Effector CD8-positive, alpha-beta T cell (primary cell): ENCODE data around the gene LEPR.
"Not testable (repeated sequence)": the region's sequence is repeated elsewhere in the genome, so short reads cannot be mapped to it uniquely, and the experiment has no call there.

Source experiments
- DNase-seq: peaks from one replicate; lab custom pipeline; 2025; lab: John Stamatoyannopoulos, UW

The LEPR gene

DNA sequence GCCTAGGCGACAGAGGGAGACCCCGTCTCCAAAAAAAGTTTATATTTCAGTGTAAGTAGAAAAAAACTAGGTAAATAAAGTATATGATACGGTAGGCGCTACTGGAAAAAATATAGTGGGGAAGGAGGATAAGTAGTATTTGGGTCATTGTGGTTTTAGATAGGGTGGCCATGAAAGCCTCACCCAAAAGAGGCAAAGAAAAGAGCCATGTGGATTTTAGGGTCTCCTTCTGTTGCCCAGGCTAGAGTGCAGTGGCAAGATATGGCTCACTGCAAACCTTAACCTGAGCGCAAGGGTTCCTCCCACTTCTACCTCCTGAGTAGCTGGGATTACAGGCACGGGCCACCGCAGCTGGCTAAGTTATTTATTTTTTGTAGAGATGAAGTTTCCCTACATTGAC lies 17.1 kb downstream of the LEPR start:
- DNase-seq: no peak

DNA sequence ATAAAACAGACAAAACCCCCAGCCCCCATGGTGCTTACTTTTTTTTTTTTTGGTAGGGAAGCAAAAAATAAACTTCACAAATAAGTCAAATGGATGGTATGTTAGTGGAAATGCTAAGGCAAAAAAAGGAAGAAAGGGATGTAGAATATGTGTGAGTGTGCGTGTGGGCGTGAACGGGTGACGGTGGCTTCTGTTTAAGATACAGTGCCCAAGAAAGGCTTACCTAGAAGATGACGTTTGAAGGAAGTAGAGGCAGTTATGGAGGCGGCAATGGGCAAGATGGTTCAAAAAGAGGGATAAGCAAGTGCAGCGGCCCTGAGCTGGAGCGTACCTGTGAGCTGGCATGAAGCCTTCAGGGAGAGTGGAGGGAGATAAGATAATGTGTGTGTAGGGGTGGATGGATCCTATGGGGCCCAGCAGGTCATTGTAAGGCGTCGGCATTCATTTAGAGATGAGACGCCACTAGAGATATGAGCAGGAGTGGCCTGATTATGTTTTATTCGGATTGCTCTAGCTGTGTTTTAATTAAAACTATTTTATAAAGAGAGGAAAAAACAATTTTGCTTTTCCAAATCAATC lies 19.9 kb downstream of the LEPR start:
- DNase-seq: no peak

DNA sequence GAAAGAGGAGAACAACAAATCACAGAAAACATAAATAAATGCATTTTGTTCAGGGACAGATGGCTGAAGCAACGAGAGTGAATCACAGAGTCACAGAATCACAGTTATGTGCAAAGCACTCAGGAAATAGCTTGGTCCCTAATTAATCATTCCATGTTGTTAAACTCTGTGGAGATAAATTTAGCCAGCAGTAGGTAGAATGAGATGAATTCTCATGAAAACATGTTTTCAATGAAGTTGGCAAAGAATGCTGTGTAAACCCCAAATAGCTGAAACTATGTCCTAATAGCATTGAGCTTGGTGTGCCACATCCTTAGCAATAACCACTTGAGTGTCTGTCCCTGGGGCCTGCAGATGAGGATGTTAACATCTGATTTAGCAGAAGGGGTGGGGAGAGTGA lies 20.4 kb downstream of the LEPR start:
- DNase-seq: no peak

DNA sequence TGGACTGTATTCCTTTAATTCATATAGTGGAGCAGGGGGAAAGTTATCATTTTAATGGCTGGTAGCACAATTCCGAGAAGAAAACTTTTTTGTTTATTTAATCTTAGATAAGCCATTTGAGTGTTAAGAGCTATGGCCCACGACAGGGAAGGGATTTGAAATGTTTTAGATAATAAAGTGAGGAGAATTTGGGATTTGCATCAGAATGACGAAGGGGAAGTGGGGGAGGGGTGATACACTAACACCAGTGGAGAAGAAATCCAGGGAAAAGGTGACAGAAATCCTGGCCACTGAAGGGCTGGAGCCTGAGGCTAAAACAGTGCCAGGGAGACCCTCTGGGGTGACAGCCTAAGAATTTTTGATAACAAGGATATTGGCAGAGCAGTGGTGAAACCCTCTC lies 21.0 kb downstream of the LEPR start:
- no peak for DNase-seq

DNA sequence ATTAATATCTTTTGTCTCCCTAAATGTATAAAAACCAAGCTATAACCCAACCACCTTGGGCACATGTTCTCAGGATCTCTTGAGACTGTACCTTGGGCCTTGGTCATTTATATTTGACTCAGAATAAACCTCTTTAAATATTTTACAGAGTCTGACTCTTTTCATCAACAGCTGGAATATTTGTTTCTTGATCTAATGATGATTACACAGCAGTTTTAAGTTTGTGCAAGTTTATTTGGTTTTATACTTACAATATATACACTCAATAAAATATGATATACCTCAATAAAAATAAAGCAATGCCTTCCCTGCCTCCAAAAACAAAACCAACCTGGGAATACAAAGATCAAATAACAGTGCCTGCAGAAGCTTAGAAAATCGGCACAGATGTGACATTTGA lies 22.0 kb downstream of the LEPR start:
- DNase-seq: no peak

DNA sequence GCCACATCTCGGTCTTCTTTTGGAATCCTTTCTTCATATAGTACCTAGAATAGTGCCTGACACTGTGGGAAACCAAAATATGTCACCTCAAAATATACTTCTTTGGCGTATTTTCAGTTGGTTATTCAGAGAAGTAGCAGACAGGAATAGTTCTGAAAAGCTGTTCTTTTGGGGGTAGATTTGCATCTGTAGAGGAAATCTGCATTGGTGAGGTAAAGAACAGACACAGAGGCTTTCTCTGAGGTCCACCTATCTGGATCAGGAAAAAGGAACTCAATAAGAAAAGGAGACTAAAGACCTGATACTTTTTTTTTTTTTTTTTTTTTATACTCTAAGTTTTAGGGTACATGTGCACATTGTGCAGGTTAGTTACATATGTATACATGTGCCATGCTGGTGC lies 23.2 kb downstream of the LEPR start:
- no peak for DNase-seq

DNA sequence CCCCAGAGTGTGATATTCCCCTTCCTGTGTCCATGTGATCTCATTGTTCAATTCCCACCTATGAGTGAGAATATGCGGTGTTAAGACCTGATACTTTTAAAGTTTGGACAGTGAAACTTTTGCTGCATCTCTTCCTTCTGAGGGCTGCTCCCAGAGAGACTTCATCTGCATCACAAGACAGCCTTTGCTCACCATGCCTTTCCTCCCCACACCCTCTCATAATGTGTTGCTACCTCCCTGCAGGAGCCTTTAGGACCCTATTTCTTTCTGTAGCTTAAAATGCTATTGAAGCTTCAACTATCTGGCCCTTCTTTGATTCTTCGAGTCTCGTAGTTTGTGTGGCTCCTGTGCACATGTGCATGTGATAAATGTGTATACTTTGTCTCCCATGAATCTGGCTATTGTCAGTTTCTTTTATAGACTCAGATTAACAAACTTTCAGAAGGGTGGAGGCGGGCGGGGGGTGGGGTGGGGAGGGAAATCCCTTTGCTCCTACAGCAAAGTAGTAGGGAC lies 23.7 kb downstream of the LEPR start:
- no peak for DNase-seq

DNA sequence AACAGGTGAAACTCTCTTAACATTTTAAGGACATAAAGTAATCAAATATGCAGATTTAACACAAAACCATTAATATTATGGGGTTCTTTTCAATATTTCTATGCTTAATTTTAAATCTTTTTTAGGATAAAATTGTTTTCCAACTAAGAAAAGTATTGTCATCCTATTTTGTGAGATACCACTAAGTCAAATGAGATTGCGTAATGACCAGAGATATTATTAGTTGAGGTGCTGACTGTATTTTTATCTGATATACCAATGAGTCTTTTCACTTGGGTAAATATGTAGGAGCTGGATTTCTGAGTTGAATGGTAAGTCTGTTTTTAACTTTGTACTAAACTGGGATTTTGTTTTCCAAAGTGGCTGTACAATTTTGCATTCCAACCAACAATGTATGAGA lies 25.4 kb downstream of the LEPR start:
- no peak for DNase-seq

DNA sequence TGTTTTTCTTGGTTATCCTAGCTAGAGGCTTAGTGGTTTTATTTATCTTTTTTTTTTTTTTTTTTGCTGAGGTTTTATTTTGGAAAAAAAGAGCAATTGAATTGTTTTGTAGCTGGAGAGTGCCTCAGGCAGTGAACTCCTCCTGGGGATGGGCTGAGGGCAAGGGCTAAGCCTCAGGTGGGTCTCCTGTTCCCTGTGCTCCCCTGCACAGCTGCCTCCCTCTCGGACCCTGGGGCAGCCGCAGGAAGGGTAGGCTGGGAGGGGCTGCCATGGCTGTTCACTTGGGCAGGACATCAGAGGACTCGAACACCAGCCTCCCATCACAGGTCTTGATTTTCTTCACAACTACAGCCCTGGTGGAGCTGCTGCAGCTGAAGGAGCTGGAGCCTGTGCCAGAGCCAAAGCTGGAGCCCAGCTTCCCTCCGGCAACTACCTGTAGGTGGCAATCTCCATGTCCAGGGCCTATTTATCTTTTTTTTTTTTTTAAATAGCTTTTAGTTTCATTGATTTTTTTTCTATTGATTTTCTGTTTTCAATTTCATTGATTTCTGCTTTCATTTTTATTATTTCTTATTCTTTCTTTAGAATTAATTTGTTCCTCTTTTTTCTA lies 28.9 kb downstream of the LEPR start:
- DNase-seq: no peak

DNA sequence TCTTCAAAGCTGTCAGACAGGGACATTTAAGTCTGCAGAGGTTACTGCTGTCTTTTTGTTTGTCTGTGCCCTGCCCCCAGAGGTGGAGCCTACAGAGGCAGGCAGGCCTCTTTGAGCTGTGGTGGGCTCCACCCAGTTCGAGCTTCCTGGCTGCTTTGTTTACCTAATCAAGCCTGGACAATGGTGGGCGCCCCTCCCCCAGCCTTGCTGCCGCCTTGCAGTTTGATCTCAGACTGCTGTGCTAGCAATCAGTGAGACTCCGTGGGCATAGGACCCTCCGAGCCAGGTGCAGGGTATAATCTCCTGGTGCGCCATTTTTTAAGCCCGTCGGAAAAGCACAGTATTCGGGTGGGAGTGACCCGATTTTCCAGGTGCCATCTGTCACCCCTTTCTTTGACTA lies 35.2 kb downstream of the LEPR start:
- DNase-seq: not testable (repeated sequence)

DNA sequence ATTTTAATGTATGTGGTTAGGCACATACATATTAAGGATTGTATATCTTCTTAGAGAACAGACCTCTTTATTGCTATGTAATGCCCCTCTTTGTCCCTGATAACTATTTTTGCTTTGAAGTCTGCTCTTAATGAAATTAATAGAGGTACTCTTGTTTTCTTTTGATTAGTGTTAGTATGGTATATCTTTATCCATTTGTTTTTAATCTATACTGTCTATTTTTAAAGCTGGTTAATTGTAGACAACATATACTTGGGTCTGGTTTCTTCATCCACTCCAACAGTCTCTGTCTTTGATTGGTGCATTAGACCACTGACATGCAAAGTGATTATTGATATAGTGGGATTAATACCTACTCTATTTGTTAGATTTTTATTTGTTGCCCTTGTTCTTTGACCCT lies 36.0 kb downstream of the LEPR start:
- no peak for DNase-seq

DNA sequence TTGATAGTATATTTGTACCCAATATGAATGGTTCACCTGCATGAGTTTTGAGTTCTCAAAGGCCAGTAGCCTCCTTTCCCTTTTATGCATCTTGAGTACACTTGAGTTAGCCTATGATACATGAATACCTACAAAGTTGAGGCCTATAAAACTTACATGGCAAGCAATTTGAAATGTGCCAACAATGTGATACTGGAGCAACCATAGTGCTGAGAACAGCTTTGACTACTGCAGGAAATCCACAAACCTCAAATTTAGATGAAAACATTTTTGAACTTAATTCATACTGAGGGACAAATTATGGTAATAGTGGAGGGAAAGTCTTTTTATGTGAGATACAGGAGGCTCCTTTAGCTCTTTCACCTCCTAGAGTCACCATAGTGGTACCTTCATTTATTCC lies 37.4 kb downstream of the LEPR start:
- DNase-seq: no peak

DNA sequence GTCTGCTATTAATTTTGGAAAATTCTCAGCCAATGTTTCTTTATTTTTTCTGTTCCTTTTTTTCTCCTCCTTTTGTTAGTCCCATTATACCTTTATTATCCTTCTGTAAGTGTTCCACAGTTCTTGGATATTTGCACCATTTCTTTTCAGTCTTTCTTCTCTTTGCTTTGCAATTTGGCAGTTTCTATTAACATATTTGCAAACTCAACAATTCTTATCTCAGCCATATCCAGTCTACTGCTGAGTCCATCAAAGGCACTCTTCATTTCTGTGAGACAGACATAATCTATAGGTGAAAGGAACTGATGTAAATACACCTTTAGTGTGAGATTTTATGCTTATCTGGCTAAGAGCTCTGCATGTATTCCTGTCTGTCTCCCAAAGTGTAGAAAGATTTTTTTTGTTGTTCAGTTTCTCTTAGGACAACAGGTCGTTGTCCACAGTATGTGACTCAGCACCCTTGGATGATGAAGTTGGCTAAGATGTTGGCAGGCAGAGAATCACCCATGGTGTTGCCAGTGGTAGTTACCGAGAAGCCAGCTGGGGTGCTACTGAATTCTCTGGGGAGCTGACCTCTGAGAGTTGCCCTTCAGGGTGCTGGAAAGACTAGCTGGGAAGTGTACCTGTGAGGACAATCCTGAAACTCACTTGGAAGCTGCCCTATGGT lies 38.4 kb downstream of the LEPR start:
- no peak for DNase-seq

DNA sequence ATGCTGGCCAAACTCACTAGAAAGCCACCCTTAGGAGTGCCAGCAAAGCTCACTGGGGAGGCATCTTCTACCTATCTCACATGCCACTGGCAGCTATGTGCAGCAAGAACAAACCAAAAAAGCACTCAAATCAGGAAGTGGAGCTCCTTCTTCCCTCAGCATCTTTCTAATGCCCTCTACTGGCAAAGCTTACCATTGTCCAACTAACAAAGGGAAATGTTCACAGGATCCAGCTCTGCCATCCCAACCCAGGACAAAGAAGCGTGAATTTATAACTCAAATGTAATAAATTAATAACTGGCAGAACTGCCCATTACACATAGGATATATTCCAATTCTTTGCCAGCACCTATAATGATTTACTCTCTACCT lies 38.9 kb downstream of the LEPR start:
- DNase-seq: no peak

DNA sequence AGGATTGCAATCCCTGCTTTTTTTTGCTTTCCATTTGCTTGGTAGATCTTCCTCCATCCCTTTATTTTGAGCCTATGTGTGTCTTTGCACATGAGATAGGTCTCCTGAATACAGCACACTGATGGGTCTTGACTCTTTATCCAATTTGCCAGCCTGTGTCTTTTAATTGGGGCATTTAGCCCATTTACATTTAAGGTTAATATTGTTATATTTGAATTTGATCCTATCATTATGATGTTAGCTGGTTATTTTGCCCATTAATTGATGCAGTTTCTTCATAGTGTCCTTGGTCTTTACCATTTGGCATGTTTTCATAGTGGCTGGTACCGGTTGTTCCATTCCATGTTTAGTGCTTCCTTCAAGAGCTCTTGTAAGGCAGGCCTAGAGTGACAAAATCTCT lies 45.4 kb downstream of the LEPR start:
- not testable (repeated sequence) for DNase-seq

DNA sequence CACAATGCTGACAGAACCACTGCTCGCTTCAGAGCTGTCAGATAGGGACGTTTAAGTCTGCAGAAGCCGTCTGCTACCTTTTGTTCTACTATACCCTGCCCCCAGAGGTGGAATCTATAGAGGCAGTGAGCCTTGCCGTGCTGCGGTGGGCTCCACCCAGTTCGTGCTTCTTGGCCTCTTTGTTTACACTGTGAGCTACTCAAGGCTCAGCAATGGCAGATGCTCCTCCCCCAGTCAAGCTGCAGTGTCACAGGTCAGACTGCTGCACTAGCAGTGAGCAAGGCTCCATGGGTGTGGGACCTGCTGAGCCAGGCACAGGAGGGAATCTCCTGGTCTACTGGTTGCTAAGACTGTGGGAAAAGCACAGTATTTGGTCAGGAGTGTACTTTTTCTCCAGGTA lies 47.1 kb downstream of the LEPR start:
- no peak for DNase-seq

DNA sequence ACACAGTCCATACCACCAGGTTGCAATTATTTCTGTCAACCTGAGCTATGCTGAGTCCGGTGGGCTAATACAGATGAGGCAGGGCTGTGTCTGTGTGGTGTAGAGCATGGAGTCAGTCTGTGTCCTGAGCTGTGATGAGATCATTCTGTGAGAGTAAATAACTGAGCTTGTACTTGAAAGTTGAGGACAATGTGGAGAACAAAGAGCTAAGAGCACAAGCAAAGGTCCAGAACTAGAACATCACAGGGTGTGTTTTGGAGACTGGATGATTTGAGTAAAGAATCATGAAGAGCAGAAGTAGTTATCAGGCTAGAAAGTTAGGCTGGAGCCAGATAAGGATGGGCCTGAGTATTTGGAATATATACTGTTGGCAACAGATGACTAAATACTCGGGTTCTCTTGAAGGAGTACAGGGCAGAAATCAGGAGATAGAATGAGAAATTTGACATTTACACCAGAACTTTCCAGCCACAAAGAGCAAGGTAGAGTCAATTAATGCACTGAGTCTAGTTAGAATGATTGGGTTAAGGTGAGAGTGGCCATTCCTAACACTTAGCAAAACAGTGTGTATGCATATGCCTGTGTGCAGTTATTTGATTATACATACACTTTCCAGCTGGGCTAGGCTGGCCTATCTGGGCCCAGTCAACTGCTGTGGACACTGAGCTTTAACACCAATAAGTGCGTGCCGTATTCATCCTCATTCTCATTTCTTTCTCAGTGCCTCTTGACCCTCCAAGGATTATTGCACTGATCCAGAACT lies 48.8 kb downstream of the LEPR start:
- DNase-seq: no peak

DNA sequence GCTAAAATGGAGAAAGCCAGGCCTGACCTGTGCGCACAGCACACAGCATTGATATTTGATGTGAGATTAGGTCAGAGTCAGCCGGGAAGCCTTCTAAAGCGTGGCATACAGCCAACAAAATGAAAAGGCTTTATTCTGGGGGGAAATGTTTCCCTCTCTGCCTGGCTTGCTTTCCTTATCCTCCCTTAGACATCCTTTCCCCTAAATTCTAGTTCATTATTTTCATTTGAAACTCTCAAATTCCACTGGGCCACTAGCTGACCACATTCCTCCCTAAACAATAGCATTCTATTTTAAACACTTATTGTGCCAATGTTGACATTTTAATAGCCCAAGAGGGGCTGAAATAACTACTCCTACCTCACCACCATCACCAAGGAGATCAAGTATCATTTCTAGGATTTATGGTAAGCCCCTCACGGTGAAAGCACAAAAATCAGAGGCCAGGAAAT lies 49.4 kb downstream of the LEPR start:
- no peak for DNase-seq
